Measurements from ENCODE around the gene ADGRG4. TPM values are rescaled to one million over a fixed set of nuclear protein-coding genes. Genes with fewer than 3 reads are reported as not detected.

Gene ADGRG4
- polyA plus RNA-seq, 1 of the 3 experiments (the other 2 are of a cell fraction), result not detected

DNA sequence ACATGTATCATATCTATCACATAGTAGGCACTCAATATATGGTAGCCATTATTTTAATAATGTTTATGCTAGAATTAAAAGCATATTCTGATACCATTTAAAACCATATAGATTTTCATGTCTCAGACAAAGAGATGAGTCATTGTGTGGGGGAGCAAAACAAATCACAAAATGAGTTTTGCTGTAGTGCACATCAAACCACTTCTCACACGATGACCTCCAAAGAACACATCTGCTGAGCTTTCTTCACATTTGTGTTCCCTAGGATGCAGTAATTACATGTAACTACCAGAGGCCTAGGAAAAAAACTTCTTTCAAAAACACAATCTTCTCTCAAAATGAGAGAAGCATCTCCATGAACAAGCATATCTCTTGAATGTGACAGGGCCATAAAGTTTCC lies 130.9 kb downstream of the ADGRG4 start (continued):
- TF ChIP-seq, protein P1, sequence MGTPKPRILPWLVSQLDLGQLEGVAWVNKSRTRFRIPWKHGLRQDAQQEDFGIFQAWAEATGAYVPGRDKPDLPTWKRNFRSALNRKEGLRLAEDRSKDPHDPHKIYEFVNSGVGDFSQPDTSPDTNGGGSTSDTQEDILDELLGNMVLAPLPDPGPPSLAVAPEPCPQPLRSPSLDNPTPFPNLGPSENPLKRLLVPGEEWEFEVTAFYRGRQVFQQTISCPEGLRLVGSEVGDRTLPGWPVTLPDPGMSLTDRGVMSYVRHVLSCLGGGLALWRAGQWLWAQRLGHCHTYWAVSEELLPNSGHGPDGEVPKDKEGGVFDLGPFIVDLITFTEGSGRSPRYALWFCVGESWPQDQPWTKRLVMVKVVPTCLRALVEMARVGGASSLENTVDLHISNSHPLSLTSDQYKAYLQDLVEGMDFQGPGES (IDR thresholded peaks at IDR 0.05; ENCODE audit: low read depth, low read length), result no peak
- TF ChIP-seq, protein P2, sequence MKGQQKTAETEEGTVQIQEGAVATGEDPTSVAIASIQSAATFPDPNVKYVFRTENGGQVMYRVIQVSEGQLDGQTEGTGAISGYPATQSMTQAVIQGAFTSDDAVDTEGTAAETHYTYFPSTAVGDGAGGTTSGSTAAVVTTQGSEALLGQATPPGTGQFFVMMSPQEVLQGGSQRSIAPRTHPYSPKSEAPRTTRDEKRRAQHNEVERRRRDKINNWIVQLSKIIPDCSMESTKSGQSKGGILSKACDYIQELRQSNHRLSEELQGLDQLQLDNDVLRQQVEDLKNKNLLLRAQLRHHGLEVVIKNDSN (IDR thresholded peaks at IDR 0.05; ENCODE audit: borderline replicate concordance, low read depth), result no peak
- no peak for TF ChIP-seq RAD21 (IDR thresholded peaks at IDR 0.05; ENCODE audit: low read length)
- no peak for TF ChIP-seq YY1 (IDR thresholded peaks at IDR 0.05; ENCODE audit: low read depth)
- TF ChIP-seq SIN3A (IDR thresholded peaks at IDR 0.05; ENCODE audit: borderline replicate concordance, low read depth, low read length), result no peak
- no peak for TF ChIP-seq POLR2AphosphoS5 (IDR thresholded peaks at IDR 0.05; ENCODE audit: low read depth, low read length)
- TF ChIP-seq GABPA (IDR thresholded peaks at IDR 0.05; ENCODE audit: low read depth), result no peak
- no peak for TF ChIP-seq RXRA (IDR thresholded peaks at IDR 0.05; ENCODE audit: borderline replicate concordance, low read depth)
- no peak for TF ChIP-seq FOXM1 (IDR thresholded peaks at IDR 0.05; ENCODE audit: low read depth)

DNA sequence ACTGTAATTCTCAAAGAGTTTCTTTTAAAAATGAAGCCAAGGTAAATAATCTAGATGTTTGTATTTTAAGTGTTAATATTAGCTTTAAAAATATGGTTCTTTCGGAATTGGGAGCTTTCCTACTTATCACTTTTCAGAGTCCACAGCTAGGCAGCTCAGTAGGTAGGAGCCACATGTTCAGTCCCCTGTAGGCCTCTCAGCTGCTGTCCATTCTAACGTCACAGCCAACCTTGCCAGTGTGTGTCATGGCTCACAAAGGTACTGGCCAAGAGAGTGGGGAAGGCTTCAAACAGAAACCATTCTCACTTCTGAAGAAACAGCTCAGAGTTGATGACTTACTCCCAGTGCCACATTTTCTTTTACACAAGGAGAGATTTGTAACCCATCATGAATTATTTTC lies 137.0 kb downstream of the ADGRG4 start:
- Histone ChIP-seq H3K9me3 (no peaks in the 10 kb centered on the region), H3K4me2 (no peak overlapping the region), H3K4me3 (ENCODE audit: low read depth in 2 of 2, low read length in 1 of 2) (no peak overlapping the region), H3K36me3 (replicated peaks in 1 of 2; ENCODE audit: control insufficient read depth in 1 of 2, insufficient read depth in 2 of 2, low read length in 1 of 2) (no peaks in the 10 kb centered on the region), H2AFZ (ENCODE audit: low read depth) (no peak overlapping the region), H3K27ac (ENCODE audit: low read depth in 2 of 2, low read length in 1 of 2) (no peak overlapping the region), H3K9ac (no peak overlapping the region), H3F3A (replicated peaks; ENCODE audit: insufficient read depth) (no peaks in the 10 kb centered on the region), H4K20me1 (ENCODE audit: insufficient read depth) (no peaks in the 10 kb centered on the region), H3K27me3 (ENCODE audit: insufficient read depth) (no peaks in the 10 kb centered on the region), H3K9me2 (no peaks in the 10 kb centered on the region), H3K4me1 (ENCODE audit: control insufficient read depth in 1 of 2, insufficient read depth in 2 of 2, low read depth in 1 of 2, low read length in 1 of 2) (no peaks in the 10 kb centered on the region), H3K79me2 (ENCODE audit: insufficient read depth) (no peaks in the 10 kb centered on the region)
- WGBS (ENCODE audit: low lambda C conversion rate), result 22% methylated on average over 2 of the region's 2 CpGs
- no peak for DNase-seq
- CTCF ChIA-PET, result interaction anchor here (1.1 kb wide), 1 partner anchor 13 kb away, joined by 3 read pairs; no protein-coding TSS in a partner anchor
- POLR2A ChIA-PET, result no interaction called here
- TF ChIP-seq MXI1 (IDR thresholded peaks at IDR 0.05; ENCODE audit: low read depth, low read length) (no peak), TEAD4 (IDR thresholded peaks at IDR 0.05; ENCODE audit: borderline replicate concordance, insufficient read depth) (no peak), SIN3A (IDR thresholded peaks at IDR 0.05; ENCODE audit: borderline replicate concordance, low read depth, low read length) (no peak), RCOR1 (IDR thresholded peaks at IDR 0.05; ENCODE audit: low read length) (no peak), GABPA (IDR thresholded peaks at IDR 0.05; ENCODE audit: low read depth) (no peak), JUND (IDR thresholded peaks at IDR 0.05) (no peak), FOSL2 (IDR thresholded peaks at IDR 0.05; ENCODE audit: borderline replicate concordance, low read depth) (no peak), RFX5 (IDR thresholded peaks at IDR 0.05; ENCODE audit: low read length) (no peak), MEF2A (IDR thresholded peaks at IDR 0.05; ENCODE audit: borderline replicate concordance, low read depth) (no peak), RXRA (IDR thresholded peaks at IDR 0.05; ENCODE audit: borderline replicate concordance, low read depth) (no peak), TAF1 (IDR thresholded peaks at IDR 0.05; ENCODE audit: borderline replicate concordance, low read depth, low read length) (no peak)
- TF ChIP-seq, protein P3, sequence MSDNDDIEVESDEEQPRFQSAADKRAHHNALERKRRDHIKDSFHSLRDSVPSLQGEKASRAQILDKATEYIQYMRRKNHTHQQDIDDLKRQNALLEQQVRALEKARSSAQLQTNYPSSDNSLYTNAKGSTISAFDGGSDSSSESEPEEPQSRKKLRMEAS (IDR thresholded peaks at IDR 0.05; ENCODE audit: low read depth), result no peak
- TF ChIP-seq, protein P4, sequence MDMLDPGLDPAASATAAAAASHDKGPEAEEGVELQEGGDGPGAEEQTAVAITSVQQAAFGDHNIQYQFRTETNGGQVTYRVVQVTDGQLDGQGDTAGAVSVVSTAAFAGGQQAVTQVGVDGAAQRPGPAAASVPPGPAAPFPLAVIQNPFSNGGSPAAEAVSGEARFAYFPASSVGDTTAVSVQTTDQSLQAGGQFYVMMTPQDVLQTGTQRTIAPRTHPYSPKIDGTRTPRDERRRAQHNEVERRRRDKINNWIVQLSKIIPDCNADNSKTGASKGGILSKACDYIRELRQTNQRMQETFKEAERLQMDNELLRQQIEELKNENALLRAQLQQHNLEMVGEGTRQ (IDR thresholded peaks at IDR 0.05; ENCODE audit: borderline replicate concordance, low read depth, low read length), result no peak
- TF ChIP-seq, protein P5, sequence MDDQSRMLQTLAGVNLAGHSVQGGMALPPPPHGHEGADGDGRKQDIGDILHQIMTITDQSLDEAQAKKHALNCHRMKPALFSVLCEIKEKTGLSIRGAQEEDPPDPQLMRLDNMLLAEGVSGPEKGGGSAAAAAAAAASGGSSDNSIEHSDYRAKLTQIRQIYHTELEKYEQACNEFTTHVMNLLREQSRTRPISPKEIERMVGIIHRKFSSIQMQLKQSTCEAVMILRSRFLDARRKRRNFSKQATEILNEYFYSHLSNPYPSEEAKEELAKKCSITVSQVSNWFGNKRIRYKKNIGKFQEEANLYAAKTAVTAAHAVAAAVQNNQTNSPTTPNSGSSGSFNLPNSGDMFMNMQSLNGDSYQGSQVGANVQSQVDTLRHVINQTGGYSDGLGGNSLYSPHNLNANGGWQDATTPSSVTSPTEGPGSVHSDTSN (IDR thresholded peaks at IDR 0.05), result no peak

All from SK-N-SH (cell line).